Measurements from ENCODE around the gene SRGAP1.

Gene SRGAP1

GRCh38 chr12:63880742-63881263 is 36.3 kb downstream of the SRGAP1 start:
- in situ Hi-C loops (cut with MboI; ENCODE audit: low pct_unique_long_range_greater_than_20kb, low sequenced_read_pairs, unreplicated experiment), result no loop called here

DNA sequence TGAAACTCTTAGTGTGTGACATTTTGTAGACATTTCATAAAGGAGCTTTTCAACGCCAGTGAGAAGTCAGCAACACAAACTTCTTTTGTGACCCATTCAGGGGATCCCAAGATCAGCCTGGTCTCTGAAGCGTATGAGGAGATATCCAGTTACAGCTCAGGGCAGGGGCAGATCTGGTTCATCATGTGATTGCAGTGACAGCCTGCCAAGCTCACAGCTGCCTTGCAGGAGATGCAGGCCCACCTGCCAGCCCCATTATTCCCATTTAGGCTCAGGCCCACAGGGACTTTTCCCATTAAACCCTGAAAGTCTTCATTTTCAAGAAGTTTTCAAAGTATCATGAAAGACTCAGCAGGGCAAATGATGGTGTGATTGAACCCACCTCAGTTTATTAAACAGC is 38.3 kb downstream of the SRGAP1 start:
- in situ Hi-C loops (cut with MboI; ENCODE audit: low pct_unique_long_range_greater_than_20kb, low sequenced_read_pairs, unreplicated experiment), result no loop called here
- DNase-seq (ENCODE audit: low spot score), result no peak
- no peak for TF ChIP-seq CTCF (IDR thresholded peaks at IDR 0.05; ENCODE audit: extremely low read depth, insufficient read depth, missing control alignments)

More at GRCh38 chr12:63880742-63881263, 36.3 kb downstream of the SRGAP1 start:
- no peak for TF ChIP-seq CTCF (IDR thresholded peaks at IDR 0.05; ENCODE audit: extremely low read depth, insufficient read depth, missing control alignments)
- DNase-seq (ENCODE audit: low spot score), result no peak

DNA sequence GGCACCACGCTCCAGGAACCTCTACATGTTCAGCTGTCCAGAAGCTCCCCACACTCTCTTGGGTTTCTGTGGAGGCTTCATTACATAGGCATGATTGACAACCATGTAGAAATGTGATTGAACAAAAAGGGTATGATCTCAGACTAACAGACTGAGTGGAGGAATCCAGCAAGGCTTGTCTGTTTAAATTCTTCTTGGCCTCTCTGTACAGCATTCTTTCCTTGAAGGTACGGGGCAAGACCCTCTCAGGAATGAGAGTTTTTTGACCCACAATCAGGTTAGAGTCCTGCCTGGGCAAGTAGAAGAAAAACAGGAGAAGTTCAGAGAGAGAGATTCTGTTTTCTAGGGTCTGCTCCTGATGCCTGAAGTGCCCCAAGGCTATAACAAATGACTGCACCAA is 40.9 kb downstream of the SRGAP1 start:
- no peak for TF ChIP-seq CTCF (IDR thresholded peaks at IDR 0.05; ENCODE audit: extremely low read depth, insufficient read depth, missing control alignments)
- DNase-seq (ENCODE audit: low spot score), result no peak
- in situ Hi-C loops (cut with MboI; ENCODE audit: low pct_unique_long_range_greater_than_20kb, low sequenced_read_pairs, unreplicated experiment), result no loop called here

GRCh38 chr12:63888908-63889635 is 44.6 kb downstream of the SRGAP1 start:
- DNase-seq (ENCODE audit: low spot score), result no peak

DNA sequence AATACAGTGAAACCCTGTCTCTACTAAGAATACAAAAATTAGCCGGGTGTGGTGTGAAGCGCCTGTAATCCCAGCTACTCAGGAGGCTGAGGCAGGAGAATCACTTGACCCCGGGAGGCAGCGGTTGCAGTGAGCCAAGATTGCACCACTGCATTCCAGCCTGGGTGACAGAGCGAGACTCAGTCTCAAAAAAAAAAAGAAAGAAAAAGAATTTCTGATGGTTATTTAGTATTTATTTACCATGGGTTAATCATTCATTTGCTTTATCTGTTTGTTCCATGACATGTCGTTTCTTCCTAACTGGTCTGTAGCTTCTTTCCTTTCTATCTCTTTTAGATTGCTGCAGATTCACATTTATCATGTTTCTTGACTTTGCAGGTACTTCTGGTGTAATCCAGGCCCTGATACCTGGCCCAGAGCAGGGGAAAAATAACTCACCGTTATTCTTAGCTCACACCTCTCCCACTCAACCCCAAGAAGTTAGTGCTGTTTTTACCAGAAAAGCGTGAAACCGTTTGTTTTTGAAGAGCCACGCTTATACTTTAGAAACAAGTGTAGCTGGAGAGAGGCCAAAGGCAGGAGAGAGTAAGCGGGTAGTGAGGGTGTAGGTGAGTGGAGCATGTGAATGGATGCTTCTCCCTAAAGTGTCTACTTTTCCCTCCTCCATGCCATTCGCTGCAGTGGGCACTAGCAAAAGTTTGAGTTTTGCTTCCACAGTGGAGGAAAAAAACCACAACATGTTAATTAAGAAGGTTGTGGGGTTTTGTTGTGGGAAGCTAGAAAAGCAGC is 45.4 kb downstream of the SRGAP1 start:
- in situ Hi-C loops (cut with MboI; ENCODE audit: low pct_unique_long_range_greater_than_20kb, low sequenced_read_pairs, unreplicated experiment), result no loop called here
- TF ChIP-seq CTCF (IDR thresholded peaks at IDR 0.05; ENCODE audit: extremely low read depth, insufficient read depth, missing control alignments), result no peak
- DNase-seq (ENCODE audit: low spot score), result no peak

More at GRCh38 chr12:63888908-63889635, 44.6 kb downstream of the SRGAP1 start:
- TF ChIP-seq CTCF (IDR thresholded peaks at IDR 0.05; ENCODE audit: extremely low read depth, insufficient read depth, missing control alignments), result no peak
- in situ Hi-C loops (cut with MboI; ENCODE audit: low pct_unique_long_range_greater_than_20kb, low sequenced_read_pairs, unreplicated experiment), result no loop called here

DNA sequence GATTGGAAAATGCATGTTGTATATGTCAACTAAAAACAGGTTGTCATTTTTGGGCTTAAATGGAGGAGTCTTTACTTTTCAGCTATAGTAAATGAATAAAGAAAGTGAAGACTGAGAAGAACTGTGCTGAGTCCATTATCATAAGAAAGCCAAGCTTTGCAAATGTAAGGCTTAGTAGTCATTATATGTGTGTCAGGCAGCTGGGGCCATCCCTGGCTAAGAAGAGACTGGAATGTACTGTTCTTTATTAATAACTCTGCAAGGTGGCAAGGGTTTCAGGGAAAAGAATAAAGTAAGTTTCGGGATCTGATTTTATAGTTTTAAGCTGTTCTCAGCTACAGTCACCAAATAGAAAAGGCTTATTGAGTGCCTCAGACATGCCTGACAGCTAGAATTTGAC is 48.7 kb downstream of the SRGAP1 start:
- no peak for DNase-seq (ENCODE audit: low spot score)
- no peak for TF ChIP-seq CTCF (IDR thresholded peaks at IDR 0.05; ENCODE audit: extremely low read depth, insufficient read depth, missing control alignments)
- in situ Hi-C loops (cut with MboI; ENCODE audit: low pct_unique_long_range_greater_than_20kb, low sequenced_read_pairs, unreplicated experiment), result no loop called here

All from GM13977 (cell line).